ENCODE results near the gene AMZ2. TPM values are rescaled to one million over a fixed set of nuclear protein-coding genes. Genes with fewer than 3 reads are reported as not detected.

AMZ2 gene
- total and polyA plus RNA-seq, 2 experiments from 2014 or later = 54.2 to 71.5 TPM

DNA sequence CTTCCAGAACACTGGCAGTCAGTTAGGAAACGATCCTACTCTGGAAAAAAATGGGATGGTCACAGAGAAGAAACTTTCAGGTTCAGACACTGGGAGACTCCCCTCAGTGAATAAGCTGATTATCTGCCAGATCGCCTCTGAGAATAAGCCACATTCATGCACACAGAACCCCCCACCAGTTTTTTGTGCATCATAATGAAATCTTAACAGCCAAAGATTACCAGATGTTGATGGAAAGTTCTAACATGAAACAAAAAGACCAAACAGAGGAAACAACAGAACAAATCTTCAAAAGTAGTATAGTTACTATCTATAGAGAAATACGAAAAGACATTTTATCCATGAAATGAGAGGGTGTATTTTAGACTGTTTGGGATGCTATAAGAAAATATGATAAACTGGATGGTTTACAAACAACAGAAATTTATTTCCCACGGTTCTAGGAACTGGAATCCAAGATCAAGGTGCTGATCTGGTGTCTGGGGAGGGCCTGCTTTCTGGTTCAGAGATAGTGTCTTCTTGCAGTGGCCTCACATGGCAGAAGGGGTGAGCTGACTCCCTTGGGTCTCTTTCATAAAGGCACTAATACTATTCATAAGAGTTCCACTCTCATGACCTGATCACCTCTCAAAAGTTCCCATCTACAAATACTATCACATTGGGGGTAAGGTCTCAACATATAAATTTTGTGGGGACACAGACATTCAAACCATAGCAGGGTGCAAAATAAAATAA lies 8.0 kb upstream of the AMZ2 start:
- Mint-ChIP-seq H3K36me3 (ENCODE audit: low read depth) (no peaks in the 10 kb centered on the region), H3K27me3 (ENCODE audit: insufficient read depth, low read depth, poor library complexity) (peaks cover 4% of the 10 kb centered on the region), H3K4me1 (peaks cover 6% of the 10 kb centered on the region; the same call in 2 of the 3 replicates), H3K9me3 (no peaks in the 10 kb centered on the region), H3K4me3 (no peak overlapping the region), H3K27ac (no peak overlapping the region)
- Histone ChIP-seq H3K4me2 (no peak overlapping the region), H2AFZ (no peak overlapping the region), H3K27ac (ENCODE audit: low read depth) (no peak overlapping the region), H4K20me1 (replicated peaks; ENCODE audit: insufficient read depth) (no peaks in the 10 kb centered on the region; the same call in 1 of the 2 replicates), H3K4me3 (no peak overlapping the region), H3F3A (replicated peaks; ENCODE audit: low read depth) (no peaks in the 10 kb centered on the region), H3K9me2 (ENCODE audit: insufficient read depth) (no peaks in the 10 kb centered on the region), H3K27me3 (ENCODE audit: insufficient read depth) (no peaks in the 10 kb centered on the region), H3K36me3 (ENCODE audit: insufficient read depth) (no peaks in the 10 kb centered on the region), H3K79me2 (replicated peaks; ENCODE audit: insufficient read depth) (no peaks in the 10 kb centered on the region), H3K4me1 (ENCODE audit: insufficient read depth) (no peaks in the 10 kb centered on the region)
- ATAC-seq (no peak), DNase-seq (ENCODE audit: low spot score) (no peak)
- TF ChIP-seq POLR2AphosphoS5 (IDR thresholded peaks at IDR 0.05; ENCODE audit: low read depth) (no peak), ZNF114 (CRISPR knock-in tag; IDR thresholded peaks at IDR 0.05) (no peak), JUNB (IDR thresholded peaks at IDR 0.05; ENCODE audit: unreplicated experiment) (no peak), NANOG (IDR thresholded peaks at IDR 0.05; ENCODE audit: borderline replicate concordance) (no peak), STAT1 (IDR thresholded peaks at IDR 0.05; ENCODE audit: unreplicated experiment) (no peak), EZH2 (IDR thresholded peaks at IDR 0.05; ENCODE audit: low read depth, unreplicated experiment) (no peak), CREB1 (CRISPR knock-in tag; IDR thresholded peaks at IDR 0.05; ENCODE audit: low read depth) (no peak), EZH2phosphoT487 (IDR thresholded peaks at IDR 0.05; ENCODE audit: unreplicated experiment) (no peak), ZNF331 (CRISPR knock-in tag; IDR thresholded peaks at IDR 0.05; ENCODE audit: low read depth) (no peak)
- TF ChIP-seq, protein P1, sequence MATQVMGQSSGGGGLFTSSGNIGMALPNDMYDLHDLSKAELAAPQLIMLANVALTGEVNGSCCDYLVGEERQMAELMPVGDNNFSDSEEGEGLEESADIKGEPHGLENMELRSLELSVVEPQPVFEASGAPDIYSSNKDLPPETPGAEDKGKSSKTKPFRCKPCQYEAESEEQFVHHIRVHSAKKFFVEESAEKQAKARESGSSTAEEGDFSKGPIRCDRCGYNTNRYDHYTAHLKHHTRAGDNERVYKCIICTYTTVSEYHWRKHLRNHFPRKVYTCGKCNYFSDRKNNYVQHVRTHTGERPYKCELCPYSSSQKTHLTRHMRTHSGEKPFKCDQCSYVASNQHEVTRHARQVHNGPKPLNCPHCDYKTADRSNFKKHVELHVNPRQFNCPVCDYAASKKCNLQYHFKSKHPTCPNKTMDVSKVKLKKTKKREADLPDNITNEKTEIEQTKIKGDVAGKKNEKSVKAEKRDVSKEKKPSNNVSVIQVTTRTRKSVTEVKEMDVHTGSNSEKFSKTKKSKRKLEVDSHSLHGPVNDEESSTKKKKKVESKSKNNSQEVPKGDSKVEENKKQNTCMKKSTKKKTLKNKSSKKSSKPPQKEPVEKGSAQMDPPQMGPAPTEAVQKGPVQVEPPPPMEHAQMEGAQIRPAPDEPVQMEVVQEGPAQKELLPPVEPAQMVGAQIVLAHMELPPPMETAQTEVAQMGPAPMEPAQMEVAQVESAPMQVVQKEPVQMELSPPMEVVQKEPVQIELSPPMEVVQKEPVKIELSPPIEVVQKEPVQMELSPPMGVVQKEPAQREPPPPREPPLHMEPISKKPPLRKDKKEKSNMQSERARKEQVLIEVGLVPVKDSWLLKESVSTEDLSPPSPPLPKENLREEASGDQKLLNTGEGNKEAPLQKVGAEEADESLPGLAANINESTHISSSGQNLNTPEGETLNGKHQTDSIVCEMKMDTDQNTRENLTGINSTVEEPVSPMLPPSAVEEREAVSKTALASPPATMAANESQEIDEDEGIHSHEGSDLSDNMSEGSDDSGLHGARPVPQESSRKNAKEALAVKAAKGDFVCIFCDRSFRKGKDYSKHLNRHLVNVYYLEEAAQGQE (IDR thresholded peaks at IDR 0.05; ENCODE audit: unreplicated experiment) = no peak
- TF ChIP-seq, protein P2, sequence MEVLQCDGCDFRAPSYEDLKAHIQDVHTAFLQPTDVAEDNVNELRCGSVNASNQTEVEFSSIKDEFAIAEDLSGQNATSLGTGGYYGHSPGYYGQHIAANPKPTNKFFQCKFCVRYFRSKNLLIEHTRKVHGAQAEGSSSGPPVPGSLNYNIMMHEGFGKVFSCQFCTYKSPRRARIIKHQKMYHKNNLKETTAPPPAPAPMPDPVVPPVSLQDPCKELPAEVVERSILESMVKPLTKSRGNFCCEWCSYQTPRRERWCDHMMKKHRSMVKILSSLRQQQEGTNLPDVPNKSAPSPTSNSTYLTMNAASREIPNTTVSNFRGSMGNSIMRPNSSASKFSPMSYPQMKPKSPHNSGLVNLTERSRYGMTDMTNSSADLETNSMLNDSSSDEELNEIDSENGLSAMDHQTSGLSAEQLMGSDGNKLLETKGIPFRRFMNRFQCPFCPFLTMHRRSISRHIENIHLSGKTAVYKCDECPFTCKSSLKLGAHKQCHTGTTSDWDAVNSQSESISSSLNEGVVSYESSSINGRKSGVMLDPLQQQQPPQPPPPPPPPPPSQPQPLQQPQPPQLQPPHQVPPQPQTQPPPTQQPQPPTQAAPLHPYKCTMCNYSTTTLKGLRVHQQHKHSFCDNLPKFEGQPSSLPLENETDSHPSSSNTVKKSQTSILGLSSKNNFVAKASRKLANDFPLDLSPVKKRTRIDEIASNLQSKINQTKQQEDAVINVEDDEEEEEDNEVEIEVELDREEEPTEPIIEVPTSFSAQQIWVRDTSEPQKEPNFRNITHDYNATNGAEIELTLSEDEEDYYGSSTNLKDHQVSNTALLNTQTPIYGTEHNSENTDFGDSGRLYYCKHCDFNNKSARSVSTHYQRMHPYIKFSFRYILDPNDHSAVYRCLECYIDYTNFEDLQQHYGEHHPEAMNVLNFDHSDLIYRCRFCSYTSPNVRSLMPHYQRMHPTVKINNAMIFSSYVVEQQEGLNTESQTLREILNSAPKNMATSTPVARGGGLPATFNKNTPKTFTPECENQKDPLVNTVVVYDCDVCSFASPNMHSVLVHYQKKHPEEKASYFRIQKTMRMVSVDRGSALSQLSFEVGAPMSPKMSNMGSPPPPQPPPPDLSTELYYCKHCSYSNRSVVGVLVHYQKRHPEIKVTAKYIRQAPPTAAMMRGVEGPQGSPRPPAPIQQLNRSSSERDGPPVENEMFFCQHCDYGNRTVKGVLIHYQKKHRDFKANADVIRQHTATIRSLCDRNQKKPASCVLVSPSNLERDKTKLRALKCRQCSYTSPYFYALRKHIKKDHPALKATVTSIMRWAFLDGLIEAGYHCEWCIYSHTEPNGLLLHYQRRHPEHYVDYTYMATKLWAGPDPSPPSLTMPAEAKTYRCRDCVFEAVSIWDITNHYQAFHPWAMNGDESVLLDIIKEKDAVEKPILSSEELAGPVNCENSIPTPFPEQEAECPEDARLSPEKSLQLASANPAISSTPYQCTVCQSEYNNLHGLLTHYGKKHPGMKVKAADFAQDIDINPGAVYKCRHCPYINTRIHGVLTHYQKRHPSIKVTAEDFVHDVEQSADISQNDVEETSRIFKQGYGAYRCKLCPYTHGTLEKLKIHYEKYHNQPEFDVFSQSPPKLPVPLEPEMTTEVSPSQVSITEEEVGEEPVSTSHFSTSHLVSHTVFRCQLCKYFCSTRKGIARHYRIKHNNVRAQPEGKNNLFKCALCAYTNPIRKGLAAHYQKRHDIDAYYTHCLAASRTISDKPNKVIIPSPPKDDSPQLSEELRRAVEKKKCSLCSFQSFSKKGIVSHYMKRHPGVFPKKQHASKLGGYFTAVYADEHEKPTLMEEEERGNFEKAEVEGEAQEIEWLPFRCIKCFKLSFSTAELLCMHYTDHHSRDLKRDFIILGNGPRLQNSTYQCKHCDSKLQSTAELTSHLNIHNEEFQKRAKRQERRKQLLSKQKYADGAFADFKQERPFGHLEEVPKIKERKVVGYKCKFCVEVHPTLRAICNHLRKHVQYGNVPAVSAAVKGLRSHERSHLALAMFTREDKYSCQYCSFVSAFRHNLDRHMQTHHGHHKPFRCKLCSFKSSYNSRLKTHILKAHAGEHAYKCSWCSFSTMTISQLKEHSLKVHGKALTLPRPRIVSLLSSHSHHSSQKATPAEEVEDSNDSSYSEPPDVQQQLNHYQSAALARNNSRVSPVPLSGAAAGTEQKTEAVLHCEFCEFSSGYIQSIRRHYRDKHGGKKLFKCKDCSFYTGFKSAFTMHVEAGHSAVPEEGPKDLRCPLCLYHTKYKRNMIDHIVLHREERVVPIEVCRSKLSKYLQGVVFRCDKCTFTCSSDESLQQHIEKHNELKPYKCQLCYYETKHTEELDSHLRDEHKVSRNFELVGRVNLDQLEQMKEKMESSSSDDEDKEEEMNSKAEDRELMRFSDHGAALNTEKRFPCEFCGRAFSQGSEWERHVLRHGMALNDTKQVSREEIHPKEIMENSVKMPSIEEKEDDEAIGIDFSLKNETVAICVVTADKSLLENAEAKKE (CRISPR knock-in tag; IDR thresholded peaks at IDR 0.05) = no peak
- TF ChIP-seq, protein P3, sequence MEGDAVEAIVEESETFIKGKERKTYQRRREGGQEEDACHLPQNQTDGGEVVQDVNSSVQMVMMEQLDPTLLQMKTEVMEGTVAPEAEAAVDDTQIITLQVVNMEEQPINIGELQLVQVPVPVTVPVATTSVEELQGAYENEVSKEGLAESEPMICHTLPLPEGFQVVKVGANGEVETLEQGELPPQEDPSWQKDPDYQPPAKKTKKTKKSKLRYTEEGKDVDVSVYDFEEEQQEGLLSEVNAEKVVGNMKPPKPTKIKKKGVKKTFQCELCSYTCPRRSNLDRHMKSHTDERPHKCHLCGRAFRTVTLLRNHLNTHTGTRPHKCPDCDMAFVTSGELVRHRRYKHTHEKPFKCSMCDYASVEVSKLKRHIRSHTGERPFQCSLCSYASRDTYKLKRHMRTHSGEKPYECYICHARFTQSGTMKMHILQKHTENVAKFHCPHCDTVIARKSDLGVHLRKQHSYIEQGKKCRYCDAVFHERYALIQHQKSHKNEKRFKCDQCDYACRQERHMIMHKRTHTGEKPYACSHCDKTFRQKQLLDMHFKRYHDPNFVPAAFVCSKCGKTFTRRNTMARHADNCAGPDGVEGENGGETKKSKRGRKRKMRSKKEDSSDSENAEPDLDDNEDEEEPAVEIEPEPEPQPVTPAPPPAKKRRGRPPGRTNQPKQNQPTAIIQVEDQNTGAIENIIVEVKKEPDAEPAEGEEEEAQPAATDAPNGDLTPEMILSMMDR (conservative IDR thresholded peaks at IDR 0.05; ENCODE audit: low read depth in 2 of 2) = no peak
- TF ChIP-seq, protein P4, sequence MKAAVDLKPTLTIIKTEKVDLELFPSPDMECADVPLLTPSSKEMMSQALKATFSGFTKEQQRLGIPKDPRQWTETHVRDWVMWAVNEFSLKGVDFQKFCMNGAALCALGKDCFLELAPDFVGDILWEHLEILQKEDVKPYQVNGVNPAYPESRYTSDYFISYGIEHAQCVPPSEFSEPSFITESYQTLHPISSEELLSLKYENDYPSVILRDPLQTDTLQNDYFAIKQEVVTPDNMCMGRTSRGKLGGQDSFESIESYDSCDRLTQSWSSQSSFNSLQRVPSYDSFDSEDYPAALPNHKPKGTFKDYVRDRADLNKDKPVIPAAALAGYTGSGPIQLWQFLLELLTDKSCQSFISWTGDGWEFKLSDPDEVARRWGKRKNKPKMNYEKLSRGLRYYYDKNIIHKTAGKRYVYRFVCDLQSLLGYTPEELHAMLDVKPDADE (IDR thresholded peaks at IDR 0.05) = no peak

All from GM23338 (cell line).